Panc1 (cell line): ENCODE data around the gene WLS.

Experiments
- CTCF ChIP-seq: fragments of 450-650 bp; IDR thresholded peaks from 2 replicates; pipeline ENCODE4 v1.5.1; 2017; ENCODE audit warnings: mild to moderate bottlenecking
- REST ChIP-seq, 2 experiments: IDR thresholded peaks; 2 replicates each; pipeline ENCODE4 v1.6.1; 2011 to 2012; ENCODE audit warnings: low read depth in 2 of 2, control low read depth in 1 of 2, low read length in 1 of 2, mild to moderate bottlenecking in 1 of 2, moderate library complexity in 1 of 2; ENCODE audit not compliant: insufficient read depth in 1 of 2
- SIN3A ChIP-seq: IDR thresholded peaks from 2 replicates; pipeline ENCODE4 v1.6.1; 2012; ENCODE audit warnings: low read depth, mild to moderate bottlenecking, low read length, moderate library complexity, borderline replicate concordance; ENCODE audit not compliant: insufficient read depth

GRCh38 chr1:68227598-68227997 is 4.7 kb downstream of the WLS start:
- TF ChIP-seq CTCF, result no peak
- TF ChIP-seq SIN3A, result no peak
- no peak for TF ChIP-seq REST (IDR thresholded peaks at IDR 0.05; ENCODE audit: insufficient read depth in 1 of 2, low read depth in 2 of 2, low read length in 1 of 2)
